PC-9 (cell line): Measurements from ENCODE around the gene PPIB.

Experiments
- EZH2 ChIP-seq: fragments of 200-600 bp; sonication (generic); IDR thresholded peaks from 2 replicates; pipeline ENCODE4 v1.8.0; 2017; ENCODE audit warnings: antibody characterized with exemption, low read depth
- TF ChIP-seq, protein P1 (sequence below): fragments of 200-600 bp; sonication (generic); conservative IDR thresholded peaks from 2 replicates; pipeline ENCODE4 v1.6.1; 2017; ENCODE audit warnings: mixed run types, antibody characterized with exemption, mild to moderate bottlenecking, moderate library complexity

GRCh38 chr15:64146041-64146440 is 16.8 kb downstream of the PPIB start:
- TF ChIP-seq, protein P1, sequence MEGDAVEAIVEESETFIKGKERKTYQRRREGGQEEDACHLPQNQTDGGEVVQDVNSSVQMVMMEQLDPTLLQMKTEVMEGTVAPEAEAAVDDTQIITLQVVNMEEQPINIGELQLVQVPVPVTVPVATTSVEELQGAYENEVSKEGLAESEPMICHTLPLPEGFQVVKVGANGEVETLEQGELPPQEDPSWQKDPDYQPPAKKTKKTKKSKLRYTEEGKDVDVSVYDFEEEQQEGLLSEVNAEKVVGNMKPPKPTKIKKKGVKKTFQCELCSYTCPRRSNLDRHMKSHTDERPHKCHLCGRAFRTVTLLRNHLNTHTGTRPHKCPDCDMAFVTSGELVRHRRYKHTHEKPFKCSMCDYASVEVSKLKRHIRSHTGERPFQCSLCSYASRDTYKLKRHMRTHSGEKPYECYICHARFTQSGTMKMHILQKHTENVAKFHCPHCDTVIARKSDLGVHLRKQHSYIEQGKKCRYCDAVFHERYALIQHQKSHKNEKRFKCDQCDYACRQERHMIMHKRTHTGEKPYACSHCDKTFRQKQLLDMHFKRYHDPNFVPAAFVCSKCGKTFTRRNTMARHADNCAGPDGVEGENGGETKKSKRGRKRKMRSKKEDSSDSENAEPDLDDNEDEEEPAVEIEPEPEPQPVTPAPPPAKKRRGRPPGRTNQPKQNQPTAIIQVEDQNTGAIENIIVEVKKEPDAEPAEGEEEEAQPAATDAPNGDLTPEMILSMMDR: no peak
- no peak for TF ChIP-seq EZH2
